Measurements from ENCODE around the gene CD70.
A peak's percentile ranks its signal among the peaks of the same experiment; 100 is the strongest.
"Not testable (repeated sequence)": the region's sequence is repeated elsewhere in the genome, so short reads cannot be mapped to it uniquely, and the experiment has no call there.

The CD70 gene

DNA sequence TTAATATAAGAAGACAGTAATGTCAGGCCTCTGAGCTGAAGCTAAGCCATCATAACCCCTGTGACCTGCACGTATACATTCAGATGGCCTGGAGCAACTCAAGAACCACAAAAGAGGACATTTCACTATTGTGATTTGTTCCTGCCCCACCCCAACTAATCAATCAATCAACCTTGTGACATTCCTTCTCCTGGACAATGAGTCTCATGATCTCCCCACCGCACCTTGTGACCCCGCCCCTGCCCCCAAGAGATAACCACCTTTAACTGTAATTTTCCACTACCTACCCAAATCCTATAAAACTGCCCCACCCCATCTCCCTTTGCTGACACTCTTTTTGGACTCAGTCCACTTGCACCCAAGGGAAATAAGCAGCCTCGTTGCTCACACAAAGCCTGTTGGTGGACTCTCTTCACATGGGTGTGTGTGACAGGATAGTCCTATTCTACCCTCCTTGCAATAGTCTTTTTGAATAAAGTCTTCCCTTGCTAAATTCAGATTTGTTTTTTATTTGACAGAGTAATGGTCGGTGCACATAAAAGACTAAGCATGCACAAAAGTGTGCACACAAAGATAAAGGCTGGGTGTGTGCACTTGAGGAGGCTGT, 14.0 kb downstream of the CD70 start:
- intact Hi-C loops (cut with DNase I) = no loop called here
- DNase-seq = no peak

GRCh38 chr19:6573350-6573749, 17.6 kb downstream of the CD70 start:
- intact Hi-C loops (cut with DNase I) = no loop called here
- DNase-seq = no peak

GRCh38 chr19:6572217-6572616, 18.7 kb downstream of the CD70 start:
- intact Hi-C loops (cut with DNase I) = no loop called here
- DNase-seq = peak in 3 of 10 donors; percentile 10 to 25 (median 12)

DNA sequence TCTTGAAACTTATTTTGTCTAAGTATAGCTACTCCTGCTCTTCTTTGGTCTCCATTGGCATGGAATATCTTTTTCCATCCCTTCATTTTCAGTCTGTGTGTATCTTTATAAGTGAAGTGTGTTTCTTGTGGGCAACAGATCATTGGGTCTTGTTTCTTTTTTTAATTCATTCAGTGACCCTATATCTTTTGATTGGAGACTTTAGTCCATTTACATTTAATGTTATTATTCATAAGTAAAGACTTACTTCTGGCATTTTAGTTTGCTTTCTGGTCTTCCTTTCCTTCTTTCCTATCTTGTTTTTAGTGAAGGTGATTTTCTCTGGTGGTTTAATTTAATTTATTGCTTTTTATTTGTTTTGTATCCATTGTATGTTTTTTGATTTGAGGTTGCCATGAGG, 19.8 kb downstream of the CD70 start:
- intact Hi-C loops (cut with DNase I) = no loop called here
- DNase-seq = no peak

- no peak for DNase-seq
- intact Hi-C loops (cut with DNase I) = no loop called here
Measured at GRCh38 chr19:6570764-6571163, 20.2 kb downstream of the CD70 start.

- intact Hi-C loops (cut with DNase I) = no loop called here
- DNase-seq = no peak
Measured at GRCh38 chr19:6568816-6569215, 22.1 kb downstream of the CD70 start.

GRCh38 chr19:6568010-6568526, 22.9 kb downstream of the CD70 start:
- no peak for DNase-seq
- intact Hi-C loops (cut with DNase I) = no loop called here

DNA sequence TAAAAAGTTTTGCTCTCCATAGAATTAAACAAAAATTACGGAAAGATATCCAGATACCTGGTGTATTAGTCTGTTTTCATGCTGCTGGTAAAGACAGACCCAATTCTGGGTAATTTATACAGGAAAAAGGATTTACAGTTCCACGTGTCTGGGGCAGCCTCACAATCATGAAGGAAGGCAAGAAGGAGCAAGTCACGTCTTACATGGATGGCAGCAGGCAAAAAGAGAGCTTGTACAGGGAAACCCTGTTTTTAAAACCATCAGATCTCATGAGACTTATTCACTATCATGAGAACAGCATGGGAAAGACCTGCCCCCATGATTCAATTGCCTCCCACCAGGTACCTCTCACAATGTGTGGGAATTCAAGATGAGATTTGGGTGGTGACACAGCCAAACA, 24.2 kb downstream of the CD70 start:
- intact Hi-C loops (cut with DNase I); DNase-seq: not testable (repeated sequence)

GRCh38 chr19:6564393-6564792, 26.6 kb downstream of the CD70 start:
- DNase-seq = no peak
- intact Hi-C loops (cut with DNase I) = no loop called here

DNA sequence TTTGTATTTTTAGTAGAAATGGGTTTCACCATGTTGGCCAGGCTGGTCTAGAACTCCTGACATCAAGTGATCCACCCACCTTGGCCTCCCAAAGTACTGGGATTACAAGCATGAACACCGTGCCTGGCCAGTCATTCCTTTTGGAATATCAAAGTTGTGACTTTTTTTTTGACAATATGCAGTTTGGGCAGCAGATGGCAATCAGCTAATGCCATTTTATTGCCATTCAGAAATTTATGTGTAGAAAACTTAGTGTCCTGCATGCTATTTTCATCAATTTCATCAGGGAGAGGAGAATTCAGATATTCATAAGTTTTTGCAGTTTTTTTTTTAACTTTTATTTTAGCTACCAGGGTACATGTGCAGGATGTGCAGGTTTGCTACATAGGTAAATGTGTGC, 28.5 kb downstream of the CD70 start:
- DNase-seq; intact Hi-C loops (cut with DNase I): not testable (repeated sequence)

DNA sequence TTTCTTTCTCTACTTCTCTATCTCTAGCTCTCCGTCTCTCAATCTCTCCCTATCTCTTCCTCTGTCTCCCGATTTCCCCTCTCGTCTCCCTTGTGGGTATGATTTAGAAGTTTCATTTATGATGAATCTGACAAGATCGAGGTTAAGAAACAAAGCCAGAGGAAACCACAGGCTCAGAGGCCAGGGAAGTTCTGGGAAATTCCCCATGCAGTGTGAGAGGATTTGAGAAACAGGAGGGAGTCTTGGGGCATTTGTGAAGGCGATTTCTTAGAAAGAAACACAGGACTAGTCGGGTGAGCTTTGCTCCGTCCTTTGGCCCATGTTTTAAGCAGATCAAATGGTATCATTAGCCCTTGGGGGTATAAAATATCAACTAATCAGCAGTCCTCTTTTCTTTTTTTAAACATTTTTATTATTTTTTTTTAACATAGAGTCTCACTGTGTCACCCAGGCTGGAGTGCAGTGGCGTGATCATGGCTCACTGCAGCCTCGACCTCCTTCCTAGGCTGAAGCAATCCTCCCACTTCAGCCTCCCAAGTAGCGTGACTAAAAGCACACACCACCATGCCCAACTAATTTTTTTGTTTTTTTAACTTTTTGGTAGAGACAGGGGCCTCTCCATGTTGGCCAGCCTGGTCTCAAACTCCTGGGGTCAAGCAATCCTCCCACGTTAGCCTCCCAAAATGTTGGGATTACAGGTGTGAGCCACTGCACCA, 34.3 kb downstream of the CD70 start:
- DNase-seq = no peak
- intact Hi-C loops (cut with DNase I) = no loop called here

DNA sequence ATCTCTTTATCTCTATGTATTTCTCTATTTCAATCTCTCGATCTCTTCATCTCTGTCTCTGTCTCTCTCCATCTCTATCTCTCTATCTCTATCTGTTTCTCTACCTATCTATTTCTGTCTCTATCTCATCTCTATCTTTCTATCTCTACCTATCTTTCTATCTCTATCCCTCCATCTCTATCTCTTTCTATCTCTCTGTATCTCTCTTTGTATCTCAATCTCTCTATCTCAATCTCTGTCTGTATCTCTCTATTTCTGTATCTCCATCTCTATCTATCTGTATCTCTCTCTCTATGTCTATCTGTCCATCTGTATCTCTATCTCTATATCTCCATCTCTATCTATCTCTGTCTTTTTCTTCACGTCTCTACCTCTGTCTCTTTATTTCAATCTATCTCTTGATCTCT, 34.9 kb downstream of the CD70 start:
- no peak for DNase-seq
- intact Hi-C loops (cut with DNase I) = no loop called here

GRCh38 chr19:6551607-6552450, 39.1 kb downstream of the CD70 start:
- DNase-seq = no peak
- intact Hi-C loops (cut with DNase I) = no loop called here

DNA sequence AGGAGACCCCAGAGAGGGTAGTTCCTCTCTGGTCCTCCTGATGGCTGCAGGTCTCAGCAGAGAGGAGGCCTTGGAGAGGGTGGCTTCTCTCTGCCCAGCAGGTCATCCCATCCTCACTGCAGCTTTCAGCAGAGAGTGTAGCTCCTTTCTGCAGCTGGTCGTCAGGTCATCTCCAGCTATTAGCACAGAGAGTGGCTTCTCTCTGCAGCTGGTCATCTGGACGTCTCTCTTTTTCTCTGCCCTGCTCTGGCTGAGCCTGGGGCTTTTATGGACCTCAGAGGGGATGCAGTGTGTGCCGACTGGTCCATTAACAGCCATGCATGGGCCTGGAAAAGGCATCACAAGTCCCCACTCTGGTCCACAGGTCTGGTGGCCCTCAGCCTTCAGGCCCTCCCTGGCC, 39.9 kb downstream of the CD70 start:
- no peak for DNase-seq
- intact Hi-C loops (cut with DNase I) = no loop called here

- intact Hi-C loops (cut with DNase I) = not testable (repeated sequence)
Measured at GRCh38 chr19:6550679-6551078, 40.3 kb downstream of the CD70 start.

DNA sequence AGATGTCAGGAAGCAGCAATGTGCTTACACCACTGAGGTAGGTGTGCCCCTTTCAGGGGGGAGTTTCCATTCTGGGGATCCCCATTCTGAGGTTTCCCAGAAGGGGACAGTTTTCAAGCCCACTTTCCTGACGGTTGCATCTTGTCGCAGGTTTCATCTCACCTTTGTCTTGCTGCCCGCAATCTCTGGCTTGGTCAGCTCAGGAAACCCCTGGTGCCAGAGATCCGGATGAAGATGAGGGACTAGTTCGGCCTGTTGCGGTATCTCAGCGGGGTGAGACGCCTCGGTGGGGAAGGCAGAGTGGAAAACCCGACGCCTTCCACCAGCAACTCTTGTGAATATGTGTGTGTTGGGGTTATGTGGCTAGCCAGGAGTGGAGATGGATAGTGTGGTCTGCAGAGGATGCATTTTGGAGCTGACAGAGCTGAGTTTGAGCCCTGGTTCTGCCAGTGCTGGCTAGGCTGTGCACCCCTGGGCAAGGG, 47.0 kb downstream of the CD70 start:
- intact Hi-C loops (cut with DNase I) = no loop called here

More at GRCh38 chr19:6550679-6551078, 40.3 kb downstream of the CD70 start:
- not testable (repeated sequence) for DNase-seq

DNA sequence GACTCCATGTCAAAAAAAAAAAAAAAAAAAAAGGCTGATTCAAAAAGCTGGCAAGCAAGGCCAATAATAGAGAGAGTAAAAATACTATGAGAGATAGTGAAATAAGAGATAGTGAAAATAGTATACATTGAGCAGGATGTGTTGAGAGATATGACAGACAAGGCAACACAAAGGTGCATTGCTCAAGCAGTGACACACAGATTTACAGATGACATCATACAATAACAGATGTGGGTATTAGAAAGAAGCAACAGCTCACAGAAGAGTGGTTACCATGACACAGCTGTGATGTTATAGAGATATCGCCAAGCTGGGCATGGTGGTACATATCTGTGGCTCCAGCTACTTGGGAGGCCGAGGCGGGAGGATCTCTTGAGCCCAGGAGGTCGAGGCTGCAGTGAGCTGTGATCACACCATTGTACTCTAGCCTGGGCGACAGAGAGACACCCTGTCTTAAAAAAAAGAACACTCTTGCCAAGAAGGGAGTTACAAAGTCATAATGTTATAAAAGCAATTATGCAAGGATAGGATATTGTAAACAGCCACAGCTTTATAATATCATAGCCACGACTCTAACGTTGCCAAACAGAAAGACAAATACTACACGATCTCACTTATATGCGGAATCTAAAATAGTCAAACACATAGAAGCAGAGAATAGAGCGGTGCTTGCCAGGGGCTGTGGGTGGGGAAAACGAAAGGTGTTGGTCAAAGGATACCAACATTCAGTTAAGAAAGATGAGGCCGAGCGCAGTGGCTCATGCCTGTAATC, 49.8 kb downstream of the CD70 start:
- DNase-seq = peak in 1 of 10 donors; percentile 10
- intact Hi-C loops (cut with DNase I) = no loop called here

More for the DNA sequence above, 47.0 kb downstream of the CD70 start:
- DNase-seq = peak in 1 of 10 donors; percentile 27

DNA sequence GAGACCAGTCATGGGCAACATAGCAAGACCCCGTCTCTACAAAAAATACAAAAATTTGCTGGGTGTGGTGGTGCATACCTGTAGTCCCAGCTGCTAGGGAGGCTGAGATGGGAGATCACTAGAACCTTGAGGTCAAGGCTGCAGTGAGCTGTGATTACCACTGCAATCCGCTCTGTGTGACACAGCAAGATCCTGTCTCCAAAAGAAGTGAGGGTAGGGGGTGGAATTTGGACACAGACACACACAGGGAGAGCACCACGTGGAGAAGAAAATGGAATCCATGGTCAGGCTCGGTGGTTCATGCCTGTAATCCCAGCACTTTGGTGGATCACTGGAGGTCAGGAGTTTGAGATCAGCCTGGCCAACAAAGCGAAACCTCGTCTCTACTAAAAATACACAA, 51.4 kb downstream of the CD70 start:
- intact Hi-C loops (cut with DNase I) = no loop called here
- peak in 1 of 10 donors; percentile 4 for DNase-seq

Data from posterior cingulate gyrus (tissue), 11 donors.